Lower lobe of right lung (tissue), 2 donors: ENCODE results near the gene ZNF467. TPM values are rescaled to one million over a fixed set of nuclear protein-coding genes. Genes with fewer than 3 reads are reported as not detected.
A peak's percentile ranks its signal among the peaks of the same experiment; 100 is the strongest.

Source experiments
- ATAC-seq, 2 donors: fragments of 200-7000 bp; cut with Tn5 transposase; one replicate each; pipeline ENCODE4 v1.9.1; 2020 to 2022; ENCODE audit warnings: mild to moderate bottlenecking in 2 of 2, moderate library complexity in 2 of 2
- DNase-seq: peaks from one replicate; pipeline ENCODE4 v3.0.0-alpha.2; 2020
- H3K27ac ChIP-seq: fragments of 200-600 bp; one replicate; pipeline ENCODE4 v1.8.0; 2022
- H3K27me3 ChIP-seq: fragments of 200-600 bp; one replicate; pipeline ENCODE4 v1.8.0; 2022; ENCODE audit warnings: low read depth
- H3K36me3 ChIP-seq: fragments of 200-600 bp; one replicate; pipeline ENCODE4 v1.8.0; 2022; ENCODE audit warnings: mild to moderate bottlenecking
- H3K4me1 ChIP-seq: fragments of 200-600 bp; one replicate; pipeline ENCODE4 v1.8.0; 2022
- H3K4me3 ChIP-seq: fragments of 200-600 bp; one replicate; pipeline ENCODE4 v1.8.0; 2022; ENCODE audit warnings: mild to moderate bottlenecking
- H3K9me3 ChIP-seq: fragments of 200-600 bp; one replicate; pipeline ENCODE4 v1.8.0; 2022
- CTCF ChIP-seq: fragments of 200-600 bp; IDR thresholded peaks from one replicate; pipeline ENCODE4 v1.8.0; 2022; ENCODE audit warnings: antibody characterized with exemption, mild to moderate bottlenecking
- intact Hi-C: fragments of 100-400 bp; cut with DNase I; formaldehyde crosslinking; loops from one replicate; pipeline ENCODE4 v1.11.0; 2022
- total RNA-seq: library from RNA; stranded (reverse); fragmentation: NEBNext Ultra II Directional; extraction: Animal tissue kit (Norgen Biotek cat#: 25700); gene quantifications from one replicate; pipeline ENCODE4 v1.2.1, GENCODE V29; 2021
- donor health status: DM: no; HTN: yes; CAD: no; lungs with severe emphysema.

Gene ZNF467
- total RNA-seq, 1 donor from 2014 or later, result 23.0 TPM

GRCh38 chr7:149770728-149771636, 2.4 kb downstream of the ZNF467 start:
- TF ChIP-seq CTCF, result no peak
- peak overlapping the region; percentile 73 for H3K4me3 ChIP-seq
- no peaks in the 10 kb centered on the region for H3K27me3 ChIP-seq
- H3K27ac ChIP-seq, result peak overlapping the region; percentile 60
- no peaks in the 10 kb centered on the region for H3K9me3 ChIP-seq
- H3K36me3 ChIP-seq, result peaks cover 23% of the 10 kb centered on the region
- H3K4me1 ChIP-seq, result peaks cover 26% of the 10 kb centered on the region
- peak in 1 of 2 donors; percentile 1 for ATAC-seq
- no peak for DNase-seq
- intact Hi-C loops, result no loop called here

GRCh38 chr7:149769915-149770314, 3.5 kb downstream of the ZNF467 start:
- Histone ChIP-seq H3K27me3 (no peaks in the 10 kb centered on the region), H3K4me3 (no peak overlapping the region), H3K27ac (no peak overlapping the region), H3K36me3 (peaks cover 25% of the 10 kb centered on the region), H3K4me1 (peaks cover 26% of the 10 kb centered on the region), H3K9me3 (no peaks in the 10 kb centered on the region)
- DNase-seq, result no peak
- no peak for TF ChIP-seq CTCF
- intact Hi-C loops, result no loop called here
- ATAC-seq, result no peak

- H3K27ac ChIP-seq, result no peak overlapping the region
- peaks cover 31% of the 10 kb centered on the region for H3K36me3 ChIP-seq
- H3K27me3 ChIP-seq, result no peaks in the 10 kb centered on the region
- DNase-seq (no peak), ATAC-seq (no peak)
- no peak overlapping the region for H3K4me3 ChIP-seq
- H3K9me3 ChIP-seq, result no peaks in the 10 kb centered on the region
- intact Hi-C loops, result no loop called here
- H3K4me1 ChIP-seq, result peaks cover 17% of the 10 kb centered on the region
- TF ChIP-seq CTCF, result no peak
Measured at GRCh38 chr7:149768931-149769330, 4.5 kb downstream of the ZNF467 start.

GRCh38 chr7:149767068-149767467, 6.3 kb downstream of the ZNF467 start:
- no peak for TF ChIP-seq CTCF
- H3K4me1 ChIP-seq, result peaks cover 13% of the 10 kb centered on the region
- intact Hi-C loops, result no loop called here

GRCh38 chr7:149766135-149766675, 7.2 kb downstream of the ZNF467 start:
- Histone ChIP-seq H3K4me3 (no peak overlapping the region), H3K36me3 (peaks cover 31% of the 10 kb centered on the region), H3K9me3 (no peaks in the 10 kb centered on the region), H3K4me1 (peaks cover 11% of the 10 kb centered on the region), H3K27me3 (no peaks in the 10 kb centered on the region), H3K27ac (no peak overlapping the region)
- intact Hi-C loops, result no loop called here
- TF ChIP-seq CTCF, result no peak
- DNase-seq (no peak), ATAC-seq (no peak)

More at GRCh38 chr7:149767068-149767467, 6.3 kb downstream of the ZNF467 start:
- no peak overlapping the region for H3K4me3 ChIP-seq
- no peaks in the 10 kb centered on the region for H3K27me3 ChIP-seq
- ATAC-seq (no peak), DNase-seq (no peak)
- no peaks in the 10 kb centered on the region for H3K9me3 ChIP-seq
- H3K36me3 ChIP-seq, result peaks cover 31% of the 10 kb centered on the region
- no peak overlapping the region for H3K27ac ChIP-seq
